HepG2 (cell line): ENCODE data around the gene SLC25A20. TPM values are rescaled to one million over a fixed set of nuclear protein-coding genes. Genes with fewer than 3 reads are reported as not detected.

Experiments used
- AKAP8 ChIP-seq: sonication (generic); formaldehyde crosslinking; IDR thresholded peaks from 2 replicates; pipeline ENCODE4 v1.5.1; 2020; ENCODE audit warnings: mild to moderate bottlenecking, missing genetic modification reagents
- BHLHE40 ChIP-seq: IDR thresholded peaks from 2 replicates; pipeline ENCODE4 v1.6.1; 2011; ENCODE audit warnings: low read length, improper control_type of control experiment
- HBP1 ChIP-seq: IDR thresholded peaks from 2 replicates; pipeline ENCODE4 v1.6.1; 2016; ENCODE audit warnings: low read depth, control low read depth
- HNF4G ChIP-seq, 2 experiments: sonication (generic) in 1 of 2; formaldehyde crosslinking in 1 of 2; IDR thresholded peaks; 2 replicates each; pipeline versions ENCODE4 v1.4.0 to v1.6.1; 2011 to 2020; ENCODE audit warnings: borderline replicate concordance in 2 of 2, low read depth in 2 of 2, mild to moderate bottlenecking in 2 of 2, low read length in 1 of 2, missing genetic modification reagents in 1 of 2, moderate library complexity in 1 of 2
- HOMEZ ChIP-seq: IDR thresholded peaks from 2 replicates; pipeline ENCODE4 v1.6.1; 2016; ENCODE audit warnings: low read depth
- MTF2 ChIP-seq: sonication (generic); formaldehyde crosslinking; IDR thresholded peaks from 2 replicates; pipeline ENCODE4 v1.5.0; 2020; ENCODE audit warnings: missing genetic modification reagents, borderline replicate concordance
- MXI1 ChIP-seq: IDR thresholded peaks from 3 replicates; pipeline ENCODE4 v1.6.1; 2012; ENCODE audit warnings: low read depth, low read length, inconsistent platforms, borderline replicate concordance
- NCOA5 ChIP-seq: sonication (generic); formaldehyde crosslinking; IDR thresholded peaks from 2 replicates; pipeline ENCODE4 v1.4.0; 2020; ENCODE audit warnings: missing genetic modification reagents
- RFXAP ChIP-seq: sonication (generic); formaldehyde crosslinking; IDR thresholded peaks from 2 replicates; pipeline ENCODE4 v1.4.0; 2020; ENCODE audit warnings: missing genetic modification reagents, borderline replicate concordance
- SAFB2 ChIP-seq: sonication (generic); formaldehyde crosslinking; IDR thresholded peaks from 2 replicates; pipeline ENCODE4 v1.5.1; 2020; ENCODE audit warnings: missing genetic modification reagents, low read depth, mild to moderate bottlenecking, borderline replicate concordance
- SMC3 ChIP-seq: IDR thresholded peaks from 2 replicates; pipeline ENCODE4 v1.6.1; 2011; ENCODE audit warnings: low read length, improper control_type of control experiment
- SMYD3 ChIP-seq: sonication (generic); formaldehyde crosslinking; IDR thresholded peaks from 2 replicates; pipeline ENCODE4 v1.8.1; 2023; ENCODE audit warnings: mild to moderate bottlenecking, missing genetic modification reagents
- TCF12 ChIP-seq, 2 experiments: fragments of 450-650 bp in 1 of 2; sonication (generic) in 1 of 2; formaldehyde crosslinking in 1 of 2; IDR thresholded peaks; 2 replicates each; pipeline versions ENCODE4 v1.6.1 to v1.8.0; 2017 to 2022; ENCODE audit warnings: antibody characterized with exemption in 1 of 2, mild to moderate bottlenecking in 1 of 2, missing genetic modification reagents in 1 of 2, moderate library complexity in 1 of 2
- THAP9 ChIP-seq: sonication (generic); formaldehyde crosslinking; IDR thresholded peaks from 2 replicates; pipeline ENCODE4; 2020; ENCODE audit warnings: missing genetic modification reagents, mild to moderate bottlenecking, borderline replicate concordance
- ZNF235 ChIP-seq: sonication (generic); formaldehyde crosslinking; IDR thresholded peaks from 2 replicates; pipeline ENCODE4 v1.8.1; 2023; ENCODE audit warnings: mild to moderate bottlenecking, missing genetic modification reagents, borderline replicate concordance
- ZNF530 ChIP-seq: sonication (generic); formaldehyde crosslinking; IDR thresholded peaks from 2 replicates; pipeline ENCODE4 v1.5.0; 2020; ENCODE audit warnings: low read depth, mild to moderate bottlenecking, missing genetic modification reagents
- ZNF569 ChIP-seq: sonication (generic); formaldehyde crosslinking; IDR thresholded peaks from 2 replicates; pipeline ENCODE4 v1.5.0; 2020; ENCODE audit warnings: mild to moderate bottlenecking, missing genetic modification reagents, moderate library complexity, borderline replicate concordance
- ZNF691 ChIP-seq: sonication (generic); formaldehyde crosslinking; IDR thresholded peaks from 2 replicates; pipeline ENCODE4 v1.4.0; 2020; ENCODE audit warnings: missing genetic modification reagents, low read depth, mild to moderate bottlenecking, borderline replicate concordance
- ZNF792 ChIP-seq: IDR thresholded peaks from 2 replicates; pipeline ENCODE4 v1.6.1; 2016
- ZSCAN22 ChIP-seq: sonication (generic); formaldehyde crosslinking; IDR thresholded peaks from 2 replicates; pipeline ENCODE4 v1.4.0; 2020; ENCODE audit warnings: mild to moderate bottlenecking, missing genetic modification reagents
- polyA plus RNA-seq, 8 experiments: library from polyadenylated mRNA; depleted of rRNA in 3 of 8; stranded (reverse) in 7 of 8; unstranded in 1 of 8; fragments of >200 nt; fragmentation: Illumina TruSeq in 4 of 8; extraction: Trizol in 4 of 8; gene quantifications; 2 replicates each; pipeline versions ENCODE4 v1.2.1 to v1.2.3, GENCODE V29; 2011 to 2016; ENCODE audit warnings: low read depth in 4 of 8, missing spikeins in 1 of 8, mixed read lengths in 1 of 8; ENCODE audit not compliant: insufficient read depth in 1 of 8
- total RNA-seq, 5 experiments: library from RNA; depleted of rRNA; stranded (reverse); fragments of >200 nt; fragmentation: Illumina TruSeq; extraction: Trizol; gene quantifications; 2 replicates each; pipeline ENCODE4 v1.2.3, GENCODE V29; 2016; ENCODE audit warnings: low read depth in 1 of 5

Gene SLC25A20
- total and polyA plus RNA-seq, 2 of the 13 experiments (the other 11 are each of a cell fraction or from before 2014, with no cell fraction given): 21.1 to 26.6 TPM

GRCh38 chr3:48898383-48899234, at the start of gene SLC25A20 (continued):
- TF ChIP-seq THAP9 (CRISPR knock-in tag) (peak; percentile 69), ZNF792 (CRISPR knock-in tag) (peak; percentile 37; the same call in 1 of the 2 replicates), MTF2 (CRISPR knock-in tag) (no peak), ZNF569 (CRISPR knock-in tag) (no peak), HNF4G (IDR thresholded peaks at IDR 0.05; ENCODE audit: borderline replicate concordance, low read depth, low read length) (0 out of 2 replicates have a peak, but pooled peaks have one; percentile 6), HNF4G (CRISPR knock-in tag; IDR thresholded peaks at IDR 0.05; ENCODE audit: borderline replicate concordance, low read depth) (no peak), HOMEZ (CRISPR knock-in tag) (peak; percentile 53; the same call in 1 of the 2 replicates), NCOA5 (CRISPR knock-in tag) (no peak), SAFB2 (peak; percentile 95; the same call in 1 of the 2 replicates), SMYD3 (CRISPR knock-in tag) (no peak), BHLHE40 (0 out of 2 replicates have a peak, but pooled peaks have one; percentile 12), TCF12 (IDR thresholded peaks at IDR 0.05) (no peak), TCF12 (CRISPR knock-in tag; IDR thresholded peaks at IDR 0.05) (no peak), HBP1 (CRISPR knock-in tag) (0 out of 2 replicates have a peak, but pooled peaks have one; percentile 61), AKAP8 (CRISPR knock-in tag) (no peak), SMC3 (0 out of 2 replicates have a peak, but pooled peaks have one; percentile 9), RFXAP (0 out of 2 replicates have a peak, but pooled peaks have one; percentile 24), ZNF235 (peak; percentile 68; the same call in 1 of the 2 replicates), ZNF691 (0 out of 2 replicates have a peak, but pooled peaks have one; percentile 51), MXI1 (peak; percentile 88; the same call in 2 of the 3 replicates), ZSCAN22 (no peak), ZNF530 (CRISPR knock-in tag) (no peak)
